DMS 273 (cell line): Measurements from ENCODE around the gene ZNF302.
"Not testable (repeated sequence)": the region's sequence is repeated elsewhere in the genome, so short reads cannot be mapped to it uniquely, and the experiment has no call there.

Experiments used
- DNase-seq: peaks from one replicate; lab custom pipeline; 2025; ENCODE audit not compliant: unreplicated experiment; lab: John Stamatoyannopoulos, UW

ZNF302 gene

GRCh38 chr19:34677386-34678084, at the start of gene ZNF302:
Gene ZNF302, plus strand, starts transcription at chr19:34677678. Its CDS starts 1,127 bp downstream, at chr19:34678805.
- DNase-seq, result peak; percentile 98

DNA sequence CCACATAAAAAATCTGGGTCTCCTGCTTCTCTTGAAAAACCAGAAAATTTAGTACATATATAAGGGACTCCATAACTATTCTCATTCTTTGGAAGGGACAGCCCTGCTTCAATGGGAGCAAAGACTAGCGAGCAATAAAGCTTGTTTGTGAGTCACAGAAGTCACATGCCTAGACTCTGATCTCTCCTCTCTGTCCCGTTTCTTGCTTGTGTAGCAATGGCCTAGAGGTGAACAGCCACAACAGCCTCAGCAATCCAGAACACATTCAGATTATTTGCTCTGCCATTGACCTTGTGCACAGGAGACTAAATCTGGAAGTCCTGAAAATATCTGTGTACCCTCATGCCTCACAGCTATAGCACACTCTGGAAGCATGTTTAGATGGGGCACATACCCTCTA, 43.7 kb upstream of the ZNF302 start:
- DNase-seq, result no peak

DNA sequence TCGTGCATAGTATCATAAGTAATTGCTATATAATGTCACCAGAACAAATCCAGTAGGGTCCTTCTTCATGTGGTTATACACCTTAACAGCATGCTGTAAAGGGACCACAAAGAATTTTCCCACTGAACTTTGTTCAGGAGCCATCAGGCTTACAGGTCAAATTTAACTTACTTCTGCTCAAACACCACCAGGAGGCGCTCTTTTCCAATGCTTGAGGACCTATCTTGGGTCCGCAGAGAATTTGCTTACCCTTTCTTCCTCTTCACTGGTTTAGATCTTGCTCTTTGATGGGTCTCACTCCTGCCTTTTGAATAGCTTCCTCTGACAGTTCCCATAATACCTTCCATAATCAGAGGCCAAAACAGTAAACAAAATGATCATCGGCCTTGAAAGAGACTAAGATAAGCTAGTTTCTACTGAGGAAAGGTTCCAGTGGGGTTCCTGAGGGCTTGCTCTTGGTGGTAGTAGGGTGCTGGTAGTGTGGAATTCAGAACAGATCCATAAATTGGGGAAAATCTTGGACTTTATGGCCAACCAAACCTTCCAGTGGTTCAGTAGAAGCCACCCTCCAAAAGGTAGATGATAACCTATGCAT, 37.9 kb upstream of the ZNF302 start:
- DNase-seq, result peak; percentile 90

- DNase-seq, result no peak
These were observed 35.2 kb upstream of the ZNF302 start for GRCh38 chr19:34642241-34642640.

- no peak for DNase-seq
These were observed 32.5 kb upstream of the ZNF302 start for GRCh38 chr19:34644991-34645461.

DNA sequence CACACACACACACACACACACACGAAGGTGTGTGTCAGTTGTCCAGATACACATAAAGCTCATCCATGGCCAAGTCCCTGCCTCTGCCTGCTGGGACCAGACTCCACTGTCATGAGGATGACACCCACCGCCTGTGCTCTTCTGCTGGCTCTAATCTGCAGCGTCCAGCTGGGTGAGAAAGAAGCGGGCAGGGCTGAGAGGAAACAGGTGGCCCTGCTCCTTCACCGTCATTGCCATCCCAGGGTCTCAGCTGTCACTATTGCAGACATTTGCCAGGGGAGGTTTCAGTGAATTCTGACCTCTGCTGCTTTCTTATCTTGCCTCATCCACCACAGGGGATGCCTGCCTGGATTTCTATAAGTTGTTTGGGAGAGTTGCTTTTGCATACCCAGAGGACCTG, 31.9 kb upstream of the ZNF302 start:
- no peak for DNase-seq

DNA sequence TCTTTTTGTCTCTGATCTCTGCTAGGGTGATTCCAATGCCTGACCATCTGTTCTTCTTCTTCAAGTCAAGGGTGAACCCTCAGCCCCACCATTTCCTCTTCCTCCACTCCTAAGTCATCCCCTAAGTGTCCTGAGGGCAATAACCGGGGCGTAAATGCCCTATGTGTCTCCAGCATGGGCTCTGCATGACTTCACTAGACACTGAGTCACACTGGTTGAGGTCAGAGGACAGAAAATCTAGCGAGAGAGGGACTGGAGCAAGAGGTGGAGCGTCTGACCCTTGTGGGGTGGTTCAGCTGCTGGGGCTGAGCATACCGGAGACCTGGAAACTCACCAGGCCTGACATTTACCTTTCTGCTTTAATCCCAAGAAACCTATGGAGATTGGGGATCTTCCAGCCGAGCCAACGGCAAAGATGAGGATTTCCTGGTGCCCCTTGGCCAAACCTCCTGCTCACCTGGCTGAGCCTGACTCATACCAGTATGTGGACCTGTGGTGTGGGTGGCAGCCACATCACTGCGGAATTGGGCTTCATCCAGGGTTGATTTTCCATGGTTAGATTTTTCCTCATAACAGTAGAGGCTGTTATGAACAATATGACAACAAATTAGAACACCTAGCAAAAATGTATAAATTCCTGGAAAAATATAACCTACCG, 27.5 kb upstream of the ZNF302 start:
- DNase-seq, result no peak

DNA sequence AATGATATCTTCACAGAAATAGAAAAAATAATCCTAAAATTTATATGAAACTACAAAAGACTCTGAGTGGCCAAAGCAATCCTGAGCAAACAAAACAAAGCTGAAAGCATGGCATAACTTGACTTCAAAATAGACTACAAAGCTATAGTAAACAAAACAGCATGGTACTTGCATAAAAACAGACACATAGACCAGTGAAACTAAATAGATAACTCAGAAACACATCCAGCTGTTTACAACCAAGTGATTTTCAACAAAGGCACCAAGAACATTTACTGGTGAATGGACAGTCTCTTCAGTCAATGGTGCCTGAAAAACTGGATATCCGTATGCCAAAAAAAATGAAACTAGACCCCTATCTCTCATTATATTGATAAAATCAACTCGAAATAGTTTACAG, 25.7 kb upstream of the ZNF302 start:
- DNase-seq, result no peak

GRCh38 chr19:34654796-34655195, 22.7 kb upstream of the ZNF302 start:
- no peak for DNase-seq

GRCh38 chr19:34655651-34656050, 21.8 kb upstream of the ZNF302 start:
- DNase-seq, result no peak

DNA sequence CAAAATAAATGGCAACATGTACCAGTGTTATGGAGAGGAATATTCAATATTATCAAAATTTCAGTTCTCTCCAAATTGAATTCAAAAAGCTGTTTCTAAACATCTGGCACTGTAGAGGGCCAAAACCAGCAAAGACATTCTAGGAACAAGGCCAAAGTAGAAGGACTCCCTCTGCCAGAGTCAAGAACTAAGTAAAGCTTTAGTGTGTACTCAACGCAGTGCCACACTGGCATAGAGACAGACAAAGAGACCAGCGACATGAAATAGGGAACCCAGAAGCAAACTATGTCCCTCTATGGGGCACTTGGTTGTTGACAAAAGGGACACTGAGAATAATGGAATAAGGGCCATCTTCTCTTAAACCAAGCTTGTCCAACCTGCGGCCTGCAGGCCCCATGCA, 16.1 kb upstream of the ZNF302 start:
- DNase-seq, result peak; percentile 34

DNA sequence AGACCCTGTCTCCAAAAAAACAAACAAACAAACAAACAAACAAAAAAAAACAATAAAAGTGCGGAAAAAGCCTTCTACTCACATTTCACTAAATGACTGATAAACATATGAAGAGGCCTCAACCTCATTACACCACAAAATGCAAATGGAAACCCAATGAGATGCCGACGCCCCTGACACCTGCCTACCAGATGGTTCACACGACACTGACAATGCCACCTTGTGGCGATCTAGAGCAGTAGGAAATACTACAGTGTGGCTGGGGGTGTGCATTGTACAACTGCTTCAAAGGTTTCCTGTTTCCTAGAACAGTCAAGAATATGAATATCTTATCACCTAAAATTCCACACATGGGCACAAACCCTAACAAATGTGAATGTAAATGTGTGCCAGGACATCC, 14.6 kb upstream of the ZNF302 start:
- DNase-seq, result peak; percentile 84

DNA sequence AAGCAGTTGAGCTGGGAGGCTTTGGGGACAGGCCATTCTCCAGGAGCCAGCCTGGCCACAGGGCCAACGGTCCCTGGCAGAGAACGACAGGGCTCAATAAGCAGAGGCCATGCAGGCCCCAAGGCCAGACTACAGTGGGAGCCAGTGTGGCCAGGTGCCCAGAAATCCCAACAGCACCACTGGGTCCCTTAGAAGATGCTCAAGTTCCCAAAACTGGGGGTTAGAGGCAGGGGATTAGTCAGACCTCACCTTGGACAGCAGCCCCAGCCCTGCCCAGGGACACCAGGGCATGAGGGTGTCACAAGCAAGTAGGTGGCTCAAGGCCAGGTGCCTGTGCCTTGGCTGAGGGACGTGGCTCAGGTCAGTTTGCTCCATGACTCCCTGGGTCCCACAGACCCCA, 13.3 kb upstream of the ZNF302 start:
- DNase-seq, result no peak

DNA sequence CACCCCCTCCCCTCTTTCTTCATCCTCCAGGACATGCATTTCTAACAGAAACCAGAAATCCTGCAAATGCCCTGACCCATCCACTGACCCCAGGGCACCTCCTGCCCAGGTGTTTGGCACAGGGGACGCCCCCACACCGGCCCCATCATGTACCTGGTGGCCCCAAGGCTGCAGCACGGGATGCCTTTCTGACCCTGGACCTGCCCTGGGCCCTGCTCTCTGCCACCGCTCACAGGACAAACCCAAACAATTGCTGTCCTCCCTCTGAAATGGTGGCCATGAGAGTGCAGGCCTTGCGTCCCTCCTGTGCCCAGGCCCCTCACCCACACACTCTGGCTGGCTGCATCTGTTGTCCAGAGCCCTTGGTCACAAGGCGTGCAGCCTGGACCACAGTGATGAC, 12.6 kb upstream of the ZNF302 start:
- DNase-seq, result no peak

- DNase-seq, result not testable (repeated sequence)
These were observed 12.2 kb upstream of the ZNF302 start for GRCh38 chr19:34665275-34665674.

DNA sequence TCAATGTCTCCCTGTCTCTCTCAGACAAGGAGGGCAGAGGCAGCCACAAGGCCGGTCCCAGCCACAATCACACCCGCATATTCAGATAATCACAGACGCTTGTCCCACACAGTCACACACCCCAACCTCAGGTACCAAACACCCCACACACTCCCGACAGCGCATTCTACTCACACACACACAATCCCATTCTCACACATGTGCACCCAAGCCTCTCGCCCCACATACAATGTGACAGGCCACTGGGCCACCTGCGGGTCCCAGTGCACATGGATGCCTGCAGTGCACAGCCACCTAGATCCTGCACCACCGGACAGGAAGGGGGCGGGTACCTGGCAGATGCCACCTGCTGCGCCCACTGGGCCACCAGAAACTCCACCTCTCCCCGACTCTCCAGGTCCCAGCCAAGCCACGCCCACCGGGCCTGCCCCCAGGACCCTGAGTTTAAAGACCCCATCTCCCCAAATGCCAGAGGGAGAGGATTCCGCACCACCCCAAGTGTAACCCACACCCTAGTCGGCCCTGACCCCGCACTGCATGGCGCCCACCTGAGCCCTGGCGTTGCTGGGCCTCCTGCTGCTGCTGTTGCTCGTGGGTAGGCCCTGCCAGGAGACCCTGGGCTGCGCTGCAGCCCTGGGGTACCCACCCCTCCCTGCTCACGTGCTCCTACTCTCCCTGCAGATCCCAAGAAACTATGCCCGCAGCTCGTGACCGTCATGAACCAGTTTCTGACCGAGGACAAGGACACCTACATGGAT, 11.1 kb upstream of the ZNF302 start:
- DNase-seq, result no peak

DNA sequence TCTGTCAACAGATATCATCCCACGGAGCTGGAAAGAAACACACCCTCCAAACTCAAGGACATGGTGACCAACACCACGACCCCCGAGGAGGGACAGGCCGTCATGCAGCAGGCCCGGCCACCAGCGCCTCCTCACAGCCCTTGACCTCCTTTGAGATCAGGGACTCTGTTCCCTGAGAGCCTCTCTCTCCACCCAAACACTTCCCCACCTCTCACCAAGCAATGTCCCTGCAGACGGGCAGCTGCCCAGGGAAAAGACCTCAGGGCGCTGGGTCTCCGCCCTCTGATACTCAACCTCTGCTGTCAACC, 10.6 kb upstream of the ZNF302 start:
- DNase-seq, result no peak

GRCh38 chr19:34667349-34668076, 10.0 kb upstream of the ZNF302 start:
- peak; percentile 67 for DNase-seq

DNA sequence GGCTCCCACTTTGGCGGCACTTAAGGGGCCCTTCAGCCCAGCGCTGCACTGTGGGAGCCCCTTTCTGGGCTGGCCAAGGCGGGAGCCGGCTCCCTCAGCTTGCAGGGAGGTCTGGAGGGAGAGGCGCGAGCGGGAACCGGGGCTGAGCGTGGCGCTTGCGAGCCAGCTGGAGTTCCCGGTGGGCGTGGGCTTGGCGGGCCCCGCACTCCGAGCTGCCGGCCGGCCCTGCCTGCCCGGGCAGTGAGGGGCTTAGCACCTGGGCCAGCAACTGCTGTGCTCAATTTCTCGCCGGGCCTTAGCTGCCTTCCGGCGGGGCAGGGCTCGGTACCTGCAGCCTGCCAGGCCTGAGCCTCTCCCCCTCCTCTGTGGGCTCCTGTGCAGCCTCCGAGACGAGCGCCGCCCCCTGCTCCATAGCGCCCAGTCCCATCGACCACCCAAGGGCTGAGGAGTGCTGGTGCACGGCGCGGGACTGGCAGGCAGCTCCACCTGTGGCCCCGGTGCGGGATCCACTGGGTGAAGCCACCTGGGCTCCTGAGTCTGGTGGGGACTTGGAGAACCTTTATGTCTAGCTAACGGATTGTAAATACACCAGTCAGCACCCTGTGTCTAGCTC, 9.3 kb upstream of the ZNF302 start:
- peak; percentile 18 for DNase-seq

DNA sequence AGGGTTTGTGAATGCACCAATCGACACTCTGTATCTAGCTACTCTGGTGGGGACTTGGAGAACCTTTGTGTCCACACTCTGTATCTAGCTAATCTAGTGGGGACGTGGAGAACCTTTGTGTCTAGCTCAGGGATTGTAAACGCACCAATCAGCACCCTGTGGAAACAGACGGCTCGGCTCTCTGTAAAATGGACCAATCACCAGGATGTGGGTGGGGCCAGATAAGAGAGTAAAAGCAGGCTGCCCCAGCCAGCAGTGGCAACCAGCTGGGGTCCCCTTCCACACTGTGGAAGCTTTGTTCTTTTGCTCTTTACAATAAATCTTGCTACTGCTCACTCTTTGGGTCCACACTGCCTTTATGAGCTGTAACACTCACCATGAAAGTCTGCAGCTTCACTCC, 8.8 kb upstream of the ZNF302 start:
- not testable (repeated sequence) for DNase-seq

DNA sequence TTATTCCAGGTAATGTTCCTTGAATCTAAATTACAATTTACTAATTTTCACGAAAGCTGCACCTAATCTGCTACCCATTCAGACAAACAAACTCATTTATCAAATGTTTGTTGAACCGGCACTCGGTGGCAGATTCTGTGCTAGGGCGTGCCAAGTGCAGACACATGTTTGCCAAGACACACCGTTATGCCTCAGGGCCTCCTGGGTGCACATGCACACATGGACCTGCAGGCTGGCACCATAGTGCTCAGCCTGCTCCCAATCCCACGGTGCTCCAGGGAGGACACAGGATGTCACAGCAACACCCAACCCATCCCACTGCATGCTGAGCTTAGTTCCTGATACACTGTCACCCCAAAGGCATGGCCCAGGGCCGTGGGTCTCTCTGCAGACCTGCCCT, 8.2 kb upstream of the ZNF302 start:
- no peak for DNase-seq
